ENCODE measurements around the gene COL25A1.
"Not testable (repeated sequence)": the region's sequence is repeated elsewhere in the genome, so short reads cannot be mapped to it uniquely, and the experiment has no call there.

Gene COL25A1

GRCh38 chr4:109111031-109111430, 191.4 kb downstream of the COL25A1 start:
- Histone ChIP-seq H3K27me3 (ENCODE audit: low read depth, low read length) (no peaks in the 10 kb centered on the region), H3K9me3 (ENCODE audit: insufficient read depth, low read length) (no peaks in the 10 kb centered on the region), H3K27ac (ENCODE audit: low read length) (no peak overlapping the region), H3K4me2 (ENCODE audit: low read length) (no peak overlapping the region), H3K4me1 (ENCODE audit: low read length) (peaks cover 4% of the 10 kb centered on the region), H3K79me2 (ENCODE audit: low read length) (no peaks in the 10 kb centered on the region), H4K20me1 (ENCODE audit: insufficient read depth, low read length) (no peaks in the 10 kb centered on the region), H3K4me3 (ENCODE audit: low read length) (no peak overlapping the region), H3K36me3 (replicated peaks; ENCODE audit: low read depth, low read length) (no peaks in the 10 kb centered on the region), H3K9ac (ENCODE audit: low read length) (no peak overlapping the region), H2AFZ (ENCODE audit: low read depth, low read length) (no peak overlapping the region)
- TF ChIP-seq EZH2phosphoT487 (IDR thresholded peaks at IDR 0.05; ENCODE audit: low read depth) (no peak), CTCF (IDR thresholded peaks at IDR 0.05; ENCODE audit: low read depth, low read length) (no peak)

DNA sequence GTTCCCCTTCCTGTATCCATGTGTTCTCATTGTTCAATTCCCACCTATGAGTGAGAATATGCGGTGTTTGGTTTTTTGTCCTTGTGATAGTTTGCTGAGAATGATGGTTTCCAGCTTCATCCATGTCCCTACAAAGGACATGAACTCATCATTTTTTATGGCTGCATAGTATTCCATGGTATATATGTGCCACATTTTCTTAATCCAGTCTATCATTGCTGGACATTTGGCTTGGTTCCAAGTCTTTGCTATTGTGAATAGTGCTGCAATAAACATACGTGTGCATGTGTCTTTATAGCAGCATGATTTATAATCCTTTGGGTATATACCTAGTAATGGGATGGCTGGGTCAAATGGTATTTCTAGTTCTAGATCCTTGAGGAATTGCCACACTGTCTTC, 194.2 kb downstream of the COL25A1 start:
- H3K9ac ChIP-seq (ENCODE audit: low read length); H3K4me1 ChIP-seq (ENCODE audit: low read length); H3K27ac ChIP-seq (ENCODE audit: low read length); H2AFZ ChIP-seq (ENCODE audit: low read depth, low read length); H3K79me2 ChIP-seq (ENCODE audit: low read length); H3K9me3 ChIP-seq (ENCODE audit: insufficient read depth, low read length); H4K20me1 ChIP-seq (ENCODE audit: insufficient read depth, low read length); H3K27me3 ChIP-seq (ENCODE audit: low read depth, low read length); H3K4me2 ChIP-seq (ENCODE audit: low read length); H3K36me3 ChIP-seq (replicated peaks; ENCODE audit: low read depth, low read length); H3K4me3 ChIP-seq (ENCODE audit: low read length): not testable (repeated sequence)

DNA sequence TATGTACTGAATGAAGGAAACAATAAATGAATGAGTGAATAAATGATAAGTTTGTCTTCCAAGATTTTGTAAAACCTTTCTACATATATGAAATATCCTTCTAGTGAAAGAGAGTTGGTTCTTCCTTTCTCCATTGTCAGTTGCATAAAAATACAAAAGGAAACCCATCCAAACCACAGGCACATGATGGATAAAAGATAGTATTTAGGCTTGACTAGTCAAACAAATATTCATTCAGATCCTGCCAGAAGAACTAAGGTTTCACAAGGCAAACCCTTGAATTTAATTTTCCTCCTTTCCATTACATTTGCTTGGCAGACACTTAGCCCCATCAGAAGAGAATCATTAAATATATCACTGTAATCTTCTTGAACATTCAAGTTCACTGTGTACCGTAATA, 208.4 kb downstream of the COL25A1 start:
- no peaks in the 10 kb centered on the region for H3K9me3 ChIP-seq (ENCODE audit: insufficient read depth, low read length)
- H3K4me2 ChIP-seq (ENCODE audit: low read length): no peak overlapping the region
- no peak overlapping the region for H3K9ac ChIP-seq (ENCODE audit: low read length)
- no peaks in the 10 kb centered on the region for H3K36me3 ChIP-seq (replicated peaks; ENCODE audit: low read depth, low read length)
- H3K27me3 ChIP-seq (ENCODE audit: low read depth, low read length): no peaks in the 10 kb centered on the region
- no peaks in the 10 kb centered on the region for H4K20me1 ChIP-seq (ENCODE audit: insufficient read depth, low read length)
- no peak overlapping the region for H2AFZ ChIP-seq (ENCODE audit: low read depth, low read length)
- no peak for TF ChIP-seq CTCF (IDR thresholded peaks at IDR 0.05; ENCODE audit: low read depth, low read length)
- TF ChIP-seq EZH2phosphoT487 (IDR thresholded peaks at IDR 0.05; ENCODE audit: low read depth): no peak
- no peak overlapping the region for H3K27ac ChIP-seq (ENCODE audit: low read length)
- H3K4me1 ChIP-seq (ENCODE audit: low read length): no peaks in the 10 kb centered on the region
- no peaks in the 10 kb centered on the region for H3K79me2 ChIP-seq (ENCODE audit: low read length)
- H3K4me3 ChIP-seq (ENCODE audit: low read length): no peak overlapping the region

GRCh38 chr4:109091727-109092409, 210.6 kb downstream of the COL25A1 start:
- no peaks in the 10 kb centered on the region for H3K36me3 ChIP-seq (replicated peaks; ENCODE audit: low read depth, low read length)
- no peak overlapping the region for H3K4me3 ChIP-seq (ENCODE audit: low read length)
- no peaks in the 10 kb centered on the region for H3K27me3 ChIP-seq (ENCODE audit: low read depth, low read length)
- no peaks in the 10 kb centered on the region for H3K79me2 ChIP-seq (ENCODE audit: low read length)
- no peak overlapping the region for H2AFZ ChIP-seq (ENCODE audit: low read depth, low read length)
- H3K4me2 ChIP-seq (ENCODE audit: low read length): no peak overlapping the region
- no peak overlapping the region for H3K27ac ChIP-seq (ENCODE audit: low read length)
- H3K9ac ChIP-seq (ENCODE audit: low read length): no peak overlapping the region
- H3K9me3 ChIP-seq (ENCODE audit: insufficient read depth, low read length): no peaks in the 10 kb centered on the region
- H4K20me1 ChIP-seq (ENCODE audit: insufficient read depth, low read length): no peaks in the 10 kb centered on the region
- no peak for TF ChIP-seq CTCF (IDR thresholded peaks at IDR 0.05; ENCODE audit: low read depth, low read length)
- no peak for TF ChIP-seq EZH2phosphoT487 (IDR thresholded peaks at IDR 0.05; ENCODE audit: low read depth)
- H3K4me1 ChIP-seq (ENCODE audit: low read length): no peaks in the 10 kb centered on the region
